Measurements from ENCODE around the gene PCDHGA9. TPM values are rescaled to one million over a fixed set of nuclear protein-coding genes. Genes with fewer than 3 reads are reported as not detected.
"Not testable (repeated sequence)": the region's sequence is repeated elsewhere in the genome, so short reads cannot be mapped to it uniquely, and the experiment has no call there.

The PCDHGA9 gene
- polyA plus RNA-seq, 1 donor (not counting 4 experiments of a cell fraction or from before 2014, with no cell fraction given), result 0.28 TPM

DNA sequence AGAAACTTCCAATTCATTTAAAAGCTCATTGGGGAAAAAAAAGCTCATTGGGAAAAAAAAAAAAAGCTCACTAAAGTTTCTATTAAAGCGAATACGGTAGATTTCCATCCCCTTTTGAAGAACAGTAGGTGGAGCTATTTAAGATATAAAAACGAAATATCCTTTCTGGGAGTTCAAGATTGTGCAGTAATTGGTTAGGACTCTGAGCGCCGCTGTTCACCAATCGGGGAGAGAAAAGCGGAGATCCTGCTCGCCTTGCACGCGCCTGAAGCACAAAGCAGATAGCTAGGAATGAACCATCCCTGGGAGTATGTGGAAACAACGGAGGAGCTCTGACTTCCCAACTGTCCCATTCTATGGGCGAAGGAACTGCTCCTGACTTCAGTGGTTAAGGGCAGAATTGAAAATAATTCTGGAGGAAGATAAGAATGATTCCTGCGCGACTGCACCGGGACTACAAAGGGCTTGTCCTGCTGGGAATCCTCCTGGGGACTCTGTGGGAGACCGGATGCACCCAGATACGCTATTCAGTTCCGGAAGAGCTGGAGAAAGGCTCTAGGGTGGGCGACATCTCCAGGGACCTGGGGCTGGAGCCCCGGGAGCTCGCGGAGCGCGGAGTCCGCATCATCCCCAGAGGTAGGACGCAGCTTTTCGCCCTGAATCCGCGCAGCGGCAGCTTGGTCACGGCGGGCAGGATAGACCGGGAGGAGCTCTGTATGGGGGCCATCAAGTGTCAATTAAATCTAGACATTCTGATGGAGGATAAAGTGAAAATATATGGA is 27.9 kb downstream of the PCDHGA9 start, which contains the start of gene PCDHGA12:
Gene PCDHGA12 (plus strand): TSS at position 176 of the 782 bp plus-strand sequence. CDS start 253 bp downstream, at position 429.
- Histone ChIP-seq H3K27ac (ENCODE audit: control insufficient read depth, insufficient read depth, low read length) (no peak within 1 kb of the TSS), H3K9me3 (ENCODE audit: control insufficient read depth, low read depth, low read length) (peaks cover 26% of the 10 kb centered on the region), H3K27me3 (ENCODE audit: control insufficient read depth, extremely low read depth, insufficient read depth, low read length) (peaks cover 16% of the 10 kb centered on the region), H3K4me2 (ENCODE audit: control insufficient read depth, extremely low read depth, insufficient read depth, low read depth, low read length) (peak within 1 kb of the TSS; percentile 80), H3K4me1 (ENCODE audit: control insufficient read depth, extremely low read depth, insufficient read depth, low read length) (no peaks in the 10 kb centered on the region), H3K79me2 (ENCODE audit: control insufficient read depth, insufficient read depth, low read length) (no peaks in the 10 kb centered on the region), H3K9ac (ENCODE audit: control insufficient read depth, extremely low read depth, insufficient read depth, low read length) (peak within 1 kb of the TSS; percentile 36), H3K36me3 (ENCODE audit: control insufficient read depth in 2 of 2, extremely low read depth in 1 of 2, insufficient read depth in 2 of 2, low read length in 2 of 2) (no peaks in the 10 kb centered on the region), H2AFZ (ENCODE audit: control insufficient read depth, low read length) (peak within 1 kb of the TSS; percentile 61), H3K9me1 (ENCODE audit: control insufficient read depth, extremely low read depth, insufficient read depth, low read length) (no peaks in the 10 kb centered on the region), H4K20me1 (ENCODE audit: control insufficient read depth, extremely low read depth, insufficient read depth, low read length) (no peaks in the 10 kb centered on the region), H3K4me3 (ENCODE audit: control insufficient read depth in 2 of 3, extremely low read depth in 1 of 3, insufficient read depth in 2 of 3, low read depth in 1 of 3, low read length in 3 of 3) (peak within 1 kb of the TSS; percentile 25 to 60 (median 47))
- DNase-seq (ENCODE audit: low read depth, low spot score) (peak; percentile 28), FAIRE-seq (peak; percentile 13)
- dilution Hi-C loops (cut with MboI; ENCODE audit: extremely low pct_ligation_motif_present, low sequenced_read_pairs), result no loop called here
- no peak for TF ChIP-seq EZH2 (IDR thresholded peaks at IDR 0.05; ENCODE audit: low read length)
- peak; percentile 58 to 78 (median 69) for TF ChIP-seq CTCF (optimal IDR thresholded peaks at IDR 0.05 in 1 of 3, IDR thresholded peaks at IDR 0.05 in 1 of 3, conservative IDR thresholded peaks at IDR 0.05 in 1 of 3; ENCODE audit: extremely low read depth in 1 of 3, insufficient read depth in 2 of 3, low read length in 3 of 3)

GRCh38 chr5:141431286-141431685 is 28.7 kb downstream of the PCDHGA9 start:
- DNase-seq (ENCODE audit: low read depth, low spot score) (no peak), FAIRE-seq (no peak)
- H2AFZ ChIP-seq (ENCODE audit: control insufficient read depth, low read length), result no peak overlapping the region
- H3K4me1 ChIP-seq (ENCODE audit: control insufficient read depth, extremely low read depth, insufficient read depth, low read length), result no peaks in the 10 kb centered on the region
- dilution Hi-C loops (cut with MboI; ENCODE audit: extremely low pct_ligation_motif_present, low sequenced_read_pairs), result no loop called here
- H4K20me1 ChIP-seq (ENCODE audit: control insufficient read depth, extremely low read depth, insufficient read depth, low read length), result no peaks in the 10 kb centered on the region
- H3K9me3 ChIP-seq (ENCODE audit: control insufficient read depth, low read depth, low read length), result peaks cover 23% of the 10 kb centered on the region
- peak overlapping the region; percentile 80 for H3K4me2 ChIP-seq (ENCODE audit: control insufficient read depth, extremely low read depth, insufficient read depth, low read depth, low read length)
- no peaks in the 10 kb centered on the region for H3K36me3 ChIP-seq (ENCODE audit: control insufficient read depth in 2 of 2, extremely low read depth in 1 of 2, insufficient read depth in 2 of 2, low read length in 2 of 2)
- H3K27ac ChIP-seq (ENCODE audit: control insufficient read depth, insufficient read depth, low read length), result no peak overlapping the region
- no peaks in the 10 kb centered on the region for H3K79me2 ChIP-seq (ENCODE audit: control insufficient read depth, insufficient read depth, low read length)
- peak overlapping the region in 2 of 3 experiments; percentile 25 to 60 for H3K4me3 ChIP-seq (ENCODE audit: control insufficient read depth in 2 of 3, extremely low read depth in 1 of 3, insufficient read depth in 2 of 3, low read depth in 1 of 3, low read length in 3 of 3)
- no peak overlapping the region for H3K9ac ChIP-seq (ENCODE audit: control insufficient read depth, extremely low read depth, insufficient read depth, low read length)
- H3K9me1 ChIP-seq (ENCODE audit: control insufficient read depth, extremely low read depth, insufficient read depth, low read length), result no peaks in the 10 kb centered on the region
- peaks cover 11% of the 10 kb centered on the region for H3K27me3 ChIP-seq (ENCODE audit: control insufficient read depth, extremely low read depth, insufficient read depth, low read length)
- no peak for TF ChIP-seq EZH2 (IDR thresholded peaks at IDR 0.05; ENCODE audit: low read length)
- TF ChIP-seq CTCF (optimal IDR thresholded peaks at IDR 0.05 in 1 of 3, IDR thresholded peaks at IDR 0.05 in 1 of 3, conservative IDR thresholded peaks at IDR 0.05 in 1 of 3; ENCODE audit: extremely low read depth in 1 of 3, insufficient read depth in 2 of 3, low read length in 3 of 3), result no peak

GRCh38 chr5:141432308-141432707 is 29.7 kb downstream of the PCDHGA9 start:
- H3K4me3 ChIP-seq (ENCODE audit: control insufficient read depth in 2 of 3, extremely low read depth in 1 of 3, insufficient read depth in 2 of 3, low read depth in 1 of 3, low read length in 3 of 3); H3K27ac ChIP-seq (ENCODE audit: control insufficient read depth, insufficient read depth, low read length); H4K20me1 ChIP-seq (ENCODE audit: control insufficient read depth, extremely low read depth, insufficient read depth, low read length); FAIRE-seq; H3K79me2 ChIP-seq (ENCODE audit: control insufficient read depth, insufficient read depth, low read length); H3K9ac ChIP-seq (ENCODE audit: control insufficient read depth, extremely low read depth, insufficient read depth, low read length); H2AFZ ChIP-seq (ENCODE audit: control insufficient read depth, low read length); DNase-seq (ENCODE audit: low read depth, low spot score); dilution Hi-C loops (cut with MboI; ENCODE audit: extremely low pct_ligation_motif_present, low sequenced_read_pairs); H3K4me1 ChIP-seq (ENCODE audit: control insufficient read depth, extremely low read depth, insufficient read depth, low read length); H3K4me2 ChIP-seq (ENCODE audit: control insufficient read depth, extremely low read depth, insufficient read depth, low read depth, low read length); H3K36me3 ChIP-seq (ENCODE audit: control insufficient read depth in 2 of 2, extremely low read depth in 1 of 2, insufficient read depth in 2 of 2, low read length in 2 of 2); H3K9me1 ChIP-seq (ENCODE audit: control insufficient read depth, extremely low read depth, insufficient read depth, low read length): not testable (repeated sequence)
- H3K9me3 ChIP-seq (ENCODE audit: control insufficient read depth, low read depth, low read length), result peaks cover 22% of the 10 kb centered on the region
- peaks cover 11% of the 10 kb centered on the region for H3K27me3 ChIP-seq (ENCODE audit: control insufficient read depth, extremely low read depth, insufficient read depth, low read length)

Measured in keratinocyte (primary cell).